ENCODE results near the gene BRINP2. TPM values are rescaled to one million over a fixed set of nuclear protein-coding genes. Genes with fewer than 3 reads are reported as not detected.

Gene BRINP2
- total RNA-seq, 1 experiment from 2014 or later: not detected

DNA sequence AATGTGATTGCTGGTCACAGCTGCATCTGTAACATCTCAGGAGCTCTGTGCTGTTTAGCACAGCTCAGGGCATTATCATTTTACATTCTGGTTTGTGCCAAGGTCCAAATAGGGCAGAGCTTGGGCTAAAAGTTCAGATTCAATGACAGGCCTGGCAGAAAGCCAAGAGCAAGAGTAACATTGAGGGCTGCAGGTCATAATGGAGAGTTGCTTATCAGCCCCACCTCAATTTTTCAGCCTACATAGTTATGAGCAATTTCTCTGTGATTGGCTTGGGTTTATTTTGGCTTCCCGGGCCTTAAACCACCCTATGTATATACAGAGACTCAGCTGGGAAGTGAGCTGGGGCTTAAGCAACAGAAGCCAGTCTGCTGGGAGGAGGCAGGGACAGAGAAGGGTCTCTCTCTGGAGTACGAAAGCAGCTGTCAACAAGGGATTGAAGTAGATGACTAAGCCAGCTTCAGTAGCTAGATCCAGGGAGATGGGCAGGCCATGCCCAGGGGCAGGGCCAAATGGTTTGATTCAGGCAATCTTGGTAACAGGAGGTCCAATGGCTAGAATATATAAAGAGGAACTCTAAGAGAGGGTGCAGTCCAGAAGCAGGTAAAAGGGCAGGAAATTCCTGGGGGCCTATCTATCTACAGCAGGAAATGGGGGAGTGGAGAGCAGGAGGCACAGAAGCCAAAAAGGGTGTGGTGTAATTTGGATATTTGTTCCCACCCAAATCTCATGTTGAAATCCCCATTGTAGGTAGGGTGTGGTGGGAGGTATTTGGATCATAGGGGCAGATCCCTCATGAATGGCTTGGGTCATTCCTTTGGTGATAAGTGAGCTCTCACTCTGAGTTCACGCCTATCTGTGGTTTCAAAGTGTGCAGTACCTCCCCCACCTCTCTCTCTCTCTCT is 49.0 kb downstream of the BRINP2 start:
- no peak overlapping the region for H3K27ac ChIP-seq
- no peaks in the 10 kb centered on the region for H3K4me1 ChIP-seq (replicated peaks)
- no peak overlapping the region for H3K4me3 ChIP-seq
- no peaks in the 10 kb centered on the region for H3K27me3 ChIP-seq (replicated peaks)
- DNase-seq (ENCODE audit: low read depth in 1 of 2, low spot score in 2 of 2): no peak
- no peaks in the 10 kb centered on the region for H3K36me3 ChIP-seq
- no peaks in the 10 kb centered on the region for H3K9me3 ChIP-seq (replicated peaks)

DNA sequence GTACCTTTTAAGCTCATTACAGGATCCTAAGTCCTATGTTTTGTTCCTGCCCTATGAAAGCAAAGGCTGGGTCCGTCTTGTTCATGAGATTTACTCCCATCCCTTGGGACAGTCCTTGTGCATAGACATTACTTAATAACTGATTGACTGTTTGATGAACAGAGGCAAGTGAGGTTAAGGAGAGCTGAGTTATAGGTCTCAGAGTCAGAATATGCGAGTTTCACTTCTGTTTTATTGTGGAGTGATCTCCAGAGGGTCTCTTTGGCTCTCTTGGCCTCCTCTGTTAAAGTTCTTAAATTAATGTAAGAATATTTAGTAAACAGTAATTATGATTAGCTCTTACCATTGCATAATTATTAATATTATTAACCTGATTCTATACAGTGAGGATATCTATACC is 52.6 kb downstream of the BRINP2 start:
- Histone ChIP-seq H3K4me3 (no peak overlapping the region), H3K36me3 (no peaks in the 10 kb centered on the region)

DNA sequence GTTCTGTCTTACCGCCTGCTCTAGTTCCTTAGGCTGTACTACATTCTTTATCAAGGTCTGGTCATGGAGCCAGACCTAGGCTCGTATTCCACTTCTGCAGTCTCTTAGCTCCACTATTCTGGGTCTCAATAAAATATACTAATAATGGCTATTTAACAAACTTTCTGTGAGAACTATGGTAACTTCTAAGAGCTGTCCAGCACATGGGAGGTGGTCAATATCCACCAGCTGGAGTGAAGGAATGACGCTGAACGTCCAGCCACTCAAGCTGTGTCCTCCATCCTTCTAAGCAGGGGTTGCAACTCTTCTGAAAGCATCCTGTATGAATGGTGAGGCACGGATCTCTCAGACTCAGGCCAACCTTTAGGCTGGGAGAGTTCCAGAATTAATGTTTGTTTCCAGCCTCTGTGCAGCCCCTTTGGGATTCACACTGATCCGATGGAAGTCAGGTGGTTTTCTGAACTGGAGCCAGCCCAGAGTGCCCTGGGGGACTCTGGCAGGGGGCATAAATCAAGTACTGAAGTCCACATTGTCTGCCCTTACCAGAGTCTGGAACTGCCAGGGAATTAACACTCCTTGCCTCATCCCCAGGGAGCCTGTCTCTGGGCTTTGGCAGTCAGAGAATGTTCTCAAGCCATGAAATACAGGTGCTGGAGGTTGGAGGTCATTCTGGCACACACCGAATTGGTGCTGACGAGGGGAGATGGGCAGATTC is 57.4 kb downstream of the BRINP2 start:
- no peaks in the 10 kb centered on the region for H3K9me3 ChIP-seq (replicated peaks)
- H3K4me3 ChIP-seq: no peak overlapping the region
- no peaks in the 10 kb centered on the region for H3K36me3 ChIP-seq
- no peak overlapping the region for H3K27ac ChIP-seq
- no peaks in the 10 kb centered on the region for H3K27me3 ChIP-seq (replicated peaks)
- DNase-seq (ENCODE audit: low read depth in 1 of 2, low spot score in 2 of 2): no peak
- no peaks in the 10 kb centered on the region for H3K4me1 ChIP-seq (replicated peaks)

More for the DNA sequence above, 52.6 kb downstream of the BRINP2 start:
- Histone ChIP-seq H3K27ac (no peak overlapping the region), H3K27me3 (replicated peaks) (no peaks in the 10 kb centered on the region), H3K4me1 (replicated peaks) (no peaks in the 10 kb centered on the region), H3K9me3 (replicated peaks) (no peaks in the 10 kb centered on the region)
- no peak for DNase-seq (ENCODE audit: low read depth in 1 of 2, low spot score in 2 of 2)

DNA sequence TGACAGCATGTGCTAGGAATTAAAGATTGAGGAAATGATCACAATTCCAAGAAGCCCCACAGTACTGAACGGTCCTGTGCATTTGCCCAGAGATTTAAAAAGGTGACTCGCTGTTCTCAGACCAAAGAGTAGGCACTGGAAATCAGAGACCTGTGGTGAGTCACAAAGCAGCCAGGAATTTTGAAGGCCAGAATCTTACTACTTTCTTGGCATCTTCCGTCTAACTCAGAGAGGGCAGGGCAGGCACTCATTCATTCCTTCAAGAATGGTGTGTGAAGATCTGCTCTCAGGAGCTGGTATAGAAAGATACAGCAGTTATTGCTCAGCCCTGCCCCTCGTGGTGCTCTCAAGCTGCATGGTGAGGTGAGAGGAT is 57.9 kb downstream of the BRINP2 start:
- Histone ChIP-seq H3K36me3 (no peaks in the 10 kb centered on the region), H3K9me3 (replicated peaks) (no peaks in the 10 kb centered on the region), H3K27me3 (replicated peaks) (no peaks in the 10 kb centered on the region), H3K27ac (no peak overlapping the region), H3K4me3 (no peak overlapping the region), H3K4me1 (replicated peaks) (no peaks in the 10 kb centered on the region)
- no peak for DNase-seq (ENCODE audit: low read depth in 1 of 2, low spot score in 2 of 2)

DNA sequence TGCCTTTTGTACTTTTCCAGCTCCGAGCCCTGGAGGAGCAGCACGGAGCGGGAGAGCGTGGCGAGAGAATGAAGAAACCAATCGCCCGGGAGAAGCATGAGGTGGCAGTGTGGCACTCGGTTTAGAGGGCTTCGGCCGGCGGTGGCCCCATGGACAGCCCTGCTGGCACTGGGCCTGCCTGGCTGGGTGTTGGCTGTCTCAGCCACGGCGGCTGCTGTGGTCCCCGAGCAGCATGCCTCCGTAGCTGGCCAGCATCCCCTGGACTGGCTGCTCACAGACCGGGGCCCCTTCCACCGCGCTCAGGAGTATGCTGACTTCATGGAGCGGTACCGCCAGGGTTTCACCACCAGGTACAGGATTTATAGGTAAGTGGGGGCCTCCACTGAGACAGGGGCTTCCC is 59.0 kb downstream of the BRINP2 start:
- Histone ChIP-seq H3K27ac (no peak overlapping the region), H3K9me3 (replicated peaks) (no peaks in the 10 kb centered on the region), H3K36me3 (no peaks in the 10 kb centered on the region), H3K4me1 (replicated peaks) (no peaks in the 10 kb centered on the region), H3K4me3 (no peak overlapping the region), H3K27me3 (replicated peaks) (no peaks in the 10 kb centered on the region)
- DNase-seq (ENCODE audit: low read depth in 1 of 2, low spot score in 2 of 2): no peak

DNA sequence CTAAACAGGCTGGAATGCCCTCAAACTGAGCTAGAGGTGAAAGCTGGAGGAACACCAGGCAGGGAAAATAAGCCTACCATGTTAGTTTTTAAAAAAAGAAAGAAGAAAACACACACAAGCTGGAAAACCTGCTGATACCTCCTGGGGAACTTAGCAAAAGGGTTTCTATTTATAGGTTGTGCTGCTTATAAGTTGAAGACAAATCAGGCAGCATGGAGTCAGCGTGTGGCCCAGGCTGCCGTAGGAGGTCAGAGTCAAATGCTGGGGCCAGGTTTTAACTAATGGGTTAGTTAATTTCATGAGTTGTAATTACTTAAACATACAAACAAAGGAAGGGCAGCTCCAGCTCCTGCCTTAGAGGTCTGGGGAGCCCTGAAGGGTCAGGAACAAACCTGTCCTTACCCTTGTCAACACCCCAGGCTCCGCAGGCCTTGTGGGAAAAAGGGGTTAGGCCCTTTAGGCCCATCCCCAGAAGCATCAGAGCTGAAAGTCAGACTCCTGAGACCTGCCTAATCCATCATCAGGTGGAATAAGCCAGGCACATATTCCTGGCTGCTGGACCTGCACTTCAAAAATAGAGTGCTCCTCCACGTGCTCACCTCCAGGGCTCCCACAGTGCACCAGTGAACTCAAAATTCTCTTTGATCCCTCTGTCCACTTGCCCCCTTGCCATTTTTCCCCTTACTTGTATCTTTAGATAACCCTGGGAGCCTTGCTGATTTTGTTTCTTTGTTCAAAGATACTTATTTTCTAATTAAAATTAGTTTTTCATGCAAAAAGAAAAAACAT is 59.7 kb downstream of the BRINP2 start:
- Histone ChIP-seq H3K27me3 (replicated peaks) (no peaks in the 10 kb centered on the region), H3K36me3 (no peaks in the 10 kb centered on the region), H3K9me3 (replicated peaks) (no peaks in the 10 kb centered on the region), H3K4me1 (replicated peaks) (no peaks in the 10 kb centered on the region), H3K4me3 (no peak overlapping the region), H3K27ac (no peak overlapping the region)
- no peak for DNase-seq (ENCODE audit: low read depth in 1 of 2, low spot score in 2 of 2)

DNA sequence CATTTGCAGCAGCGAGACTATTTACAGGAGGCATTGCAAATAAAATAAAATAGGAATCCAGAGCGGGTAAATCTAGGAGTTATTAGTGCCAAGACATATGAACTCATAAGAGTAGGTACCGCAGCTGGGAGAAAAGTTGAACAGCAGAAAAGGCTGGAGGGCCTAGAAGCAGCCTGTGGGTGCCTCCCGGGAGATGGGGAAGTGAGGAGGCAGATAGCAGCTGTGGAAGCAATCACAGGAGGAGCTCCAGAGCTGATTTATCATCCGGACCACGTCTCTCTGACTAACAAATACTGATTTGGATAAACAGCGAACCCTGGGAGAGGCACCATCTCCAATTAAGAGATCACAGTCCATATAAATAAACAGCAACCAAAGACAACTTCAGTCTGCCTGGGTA is 64.6 kb downstream of the BRINP2 start:
- Histone ChIP-seq H3K4me3 (no peak overlapping the region), H3K27me3 (replicated peaks) (no peaks in the 10 kb centered on the region), H3K4me1 (replicated peaks) (no peaks in the 10 kb centered on the region), H3K27ac (no peak overlapping the region), H3K36me3 (no peaks in the 10 kb centered on the region), H3K9me3 (replicated peaks) (no peaks in the 10 kb centered on the region)
- no peak for DNase-seq (ENCODE audit: low read depth in 1 of 2, low spot score in 2 of 2)

DNA sequence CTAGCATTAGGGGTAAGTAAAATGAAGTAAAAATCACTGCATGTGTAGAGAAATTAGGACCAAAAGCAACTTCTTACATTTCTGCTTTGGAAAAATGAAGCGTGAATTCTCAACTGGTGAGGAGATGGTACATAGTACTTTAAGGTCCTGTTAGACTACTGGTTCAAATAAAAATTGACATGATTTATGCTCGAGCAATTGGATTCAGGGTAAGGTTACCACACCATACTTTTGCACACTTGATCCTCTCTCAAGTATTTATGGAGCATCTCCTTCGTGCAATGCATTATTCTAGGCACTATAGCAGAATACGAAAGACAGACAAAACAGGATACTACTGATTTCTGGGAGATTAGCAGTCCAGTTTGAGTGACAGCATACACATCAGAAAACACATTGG is 66.2 kb downstream of the BRINP2 start:
- no peaks in the 10 kb centered on the region for H3K27me3 ChIP-seq (replicated peaks)
- no peak overlapping the region for H3K4me3 ChIP-seq
- no peaks in the 10 kb centered on the region for H3K36me3 ChIP-seq
- H3K9me3 ChIP-seq (replicated peaks): no peaks in the 10 kb centered on the region
- no peak for DNase-seq (ENCODE audit: low read depth in 1 of 2, low spot score in 2 of 2)
- no peak overlapping the region for H3K27ac ChIP-seq
- no peaks in the 10 kb centered on the region for H3K4me1 ChIP-seq (replicated peaks)

DNA sequence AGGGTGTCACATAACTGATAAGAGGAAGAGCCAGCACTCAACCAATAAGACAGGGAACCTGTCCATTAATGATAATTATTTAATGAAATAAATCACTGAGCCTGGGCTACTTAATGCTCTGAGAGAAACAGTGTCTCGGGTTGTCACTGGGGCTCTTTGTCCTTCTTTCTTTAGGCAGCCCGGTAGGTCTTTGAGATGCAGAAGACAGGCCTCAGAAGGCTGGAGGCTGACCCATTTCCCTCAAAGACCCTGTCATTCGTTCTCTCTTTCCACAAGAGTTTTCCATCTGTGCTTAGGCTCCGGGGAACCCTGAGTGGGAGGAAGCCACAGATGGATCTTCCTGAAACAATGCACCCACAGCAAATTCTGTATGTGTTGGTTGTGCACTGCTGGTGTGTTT is 68.2 kb downstream of the BRINP2 start:
- no peaks in the 10 kb centered on the region for H3K9me3 ChIP-seq (replicated peaks)
- no peak overlapping the region for H3K4me3 ChIP-seq
- no peaks in the 10 kb centered on the region for H3K4me1 ChIP-seq (replicated peaks)
- no peak overlapping the region for H3K27ac ChIP-seq
- 0 out of 2 replicates have a peak, but pooled peaks cover 3% of the 10 kb centered on the region for H3K27me3 ChIP-seq (replicated peaks)
- DNase-seq (ENCODE audit: low read depth in 1 of 2, low spot score in 2 of 2): no peak
- H3K36me3 ChIP-seq: no peaks in the 10 kb centered on the region

DNA sequence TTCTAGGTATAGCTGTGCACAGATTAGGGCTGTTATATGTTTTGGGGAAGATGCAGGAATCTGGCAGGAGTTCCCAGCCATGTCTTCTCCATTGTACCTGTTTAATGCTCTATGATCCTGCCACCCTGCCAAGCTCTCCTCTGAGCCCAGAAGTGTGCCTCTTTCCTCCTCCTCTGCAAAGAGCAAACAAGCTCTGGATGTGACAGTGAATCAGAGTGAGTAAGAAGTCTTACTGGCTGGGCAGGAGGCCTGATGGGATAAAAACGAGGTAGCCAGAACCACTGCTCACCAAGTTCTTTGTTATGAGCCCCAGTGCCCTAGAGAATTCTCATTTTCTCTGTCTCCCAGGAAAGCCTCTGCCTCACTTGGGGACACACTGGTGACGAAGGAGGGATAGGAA is 69.0 kb downstream of the BRINP2 start:
- no peak for DNase-seq (ENCODE audit: low read depth in 1 of 2, low spot score in 2 of 2)
- Histone ChIP-seq H3K27ac (no peak overlapping the region), H3K36me3 (no peaks in the 10 kb centered on the region), H3K9me3 (replicated peaks) (no peaks in the 10 kb centered on the region), H3K27me3 (replicated peaks) (0 out of 2 replicates have a peak, but pooled peaks cover 3% of the 10 kb centered on the region), H3K4me3 (no peak overlapping the region), H3K4me1 (replicated peaks) (no peaks in the 10 kb centered on the region)

DNA sequence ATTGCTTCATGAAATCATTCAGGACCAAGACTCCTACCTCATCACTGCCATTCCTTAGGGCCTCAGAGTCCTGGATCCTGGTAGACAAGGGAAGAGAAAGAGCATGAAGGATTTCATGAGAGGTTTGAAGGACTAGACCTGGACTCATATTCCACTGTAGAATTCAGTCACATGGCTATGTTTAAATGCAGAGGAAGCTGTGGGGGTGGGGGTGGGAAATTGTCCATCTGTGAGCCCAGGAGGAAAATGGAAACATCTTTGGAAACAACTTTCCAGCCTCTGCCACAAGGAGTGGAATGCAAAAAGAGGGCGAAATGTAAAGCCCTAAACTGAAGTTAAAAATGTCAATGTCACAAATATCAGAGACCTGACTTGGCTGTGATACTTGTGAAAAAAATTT is 73.0 kb downstream of the BRINP2 start:
- H3K27me3 ChIP-seq (replicated peaks): 0 out of 2 replicates have a peak, but pooled peaks cover 3% of the 10 kb centered on the region
- DNase-seq (ENCODE audit: low read depth in 1 of 2, low spot score in 2 of 2): no peak

DNA sequence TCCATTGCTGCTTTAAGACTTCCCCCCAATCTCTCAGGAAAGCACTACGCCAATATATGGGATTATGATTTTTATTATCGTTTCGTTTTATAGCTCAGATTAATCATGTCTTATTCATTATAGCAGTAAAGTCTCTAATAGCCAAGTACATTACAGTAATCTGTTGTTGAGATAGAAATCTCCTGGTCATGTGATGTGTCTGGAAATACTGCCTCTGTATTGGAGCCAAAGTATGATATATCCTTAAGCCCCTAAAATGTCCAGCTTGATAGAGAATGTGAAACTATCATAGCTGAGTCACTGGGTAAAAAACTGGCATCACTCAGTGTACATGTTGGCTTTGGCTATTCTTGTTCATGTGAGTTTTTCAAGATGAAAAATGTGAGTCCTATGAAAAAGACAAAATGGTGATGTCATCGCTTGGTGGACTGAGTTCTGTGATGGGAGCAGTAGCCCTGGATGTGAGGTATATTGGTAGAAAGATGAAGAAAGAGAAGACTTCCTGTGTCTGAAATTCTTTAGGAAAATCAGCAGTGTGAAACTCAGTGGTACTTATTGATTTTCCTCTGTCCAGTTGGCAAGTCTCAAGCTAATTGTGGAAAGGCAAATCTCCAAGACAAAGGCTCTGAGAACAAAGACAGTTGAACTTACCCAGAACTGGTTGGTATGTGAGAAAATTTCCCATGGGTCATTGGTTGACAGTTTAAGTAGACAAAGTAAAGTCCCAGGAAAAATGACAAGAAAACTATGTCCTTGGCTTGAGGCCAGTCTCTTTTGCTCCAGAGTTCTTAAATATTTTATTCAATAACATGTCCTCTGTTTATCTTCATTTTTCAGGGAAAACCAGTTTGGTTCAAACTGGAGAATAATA is 76.2 kb downstream of the BRINP2 start:
- Histone ChIP-seq H3K4me3 (no peak overlapping the region), H3K27ac (no peak overlapping the region), H3K27me3 (replicated peaks) (0 out of 2 replicates have a peak, but pooled peaks cover 3% of the 10 kb centered on the region), H3K4me1 (replicated peaks) (no peaks in the 10 kb centered on the region), H3K9me3 (replicated peaks) (no peaks in the 10 kb centered on the region), H3K36me3 (no peaks in the 10 kb centered on the region)
- no peak for DNase-seq (ENCODE audit: low read depth in 1 of 2, low spot score in 2 of 2)

More for the DNA sequence above, 73.0 kb downstream of the BRINP2 start:
- H3K27ac ChIP-seq: no peak overlapping the region
- no peaks in the 10 kb centered on the region for H3K36me3 ChIP-seq
- H3K4me1 ChIP-seq (replicated peaks): no peaks in the 10 kb centered on the region
- no peaks in the 10 kb centered on the region for H3K9me3 ChIP-seq (replicated peaks)
- H3K4me3 ChIP-seq: no peak overlapping the region

DNA sequence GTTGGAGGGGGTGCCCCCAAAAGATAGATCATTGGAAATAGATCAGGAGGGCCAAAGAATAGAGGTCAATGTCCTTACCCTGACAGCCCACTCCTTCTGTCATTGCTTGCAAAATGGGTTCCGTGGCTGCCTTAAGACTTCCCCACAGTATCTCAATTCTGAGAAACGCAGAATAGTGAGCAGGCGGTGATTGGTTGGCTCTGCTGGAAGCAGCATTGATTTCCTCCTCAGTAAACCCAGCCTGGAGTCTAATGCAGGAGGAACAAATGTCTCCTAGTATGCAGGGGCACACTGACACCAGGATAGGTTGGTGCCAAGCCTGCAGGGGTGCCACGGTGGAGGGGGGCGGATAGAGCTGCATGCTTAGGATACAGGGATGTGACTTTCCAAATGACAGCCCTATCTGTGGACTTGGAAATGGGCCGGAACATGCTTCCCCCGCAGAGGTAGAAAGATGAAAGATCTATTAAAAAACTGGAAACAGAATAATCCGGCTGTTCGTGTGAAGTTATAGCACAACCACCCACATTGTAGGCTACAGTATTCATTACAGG is 76.9 kb downstream of the BRINP2 start:
- no peaks in the 10 kb centered on the region for H3K4me1 ChIP-seq (replicated peaks)
- H3K27ac ChIP-seq: no peak overlapping the region
- no peak overlapping the region for H3K4me3 ChIP-seq
- no peaks in the 10 kb centered on the region for H3K36me3 ChIP-seq
- H3K27me3 ChIP-seq (replicated peaks): 0 out of 2 replicates have a peak, but pooled peaks cover under 1% of the 10 kb centered on the region
- DNase-seq (ENCODE audit: low read depth in 1 of 2, low spot score in 2 of 2): no peak
- no peaks in the 10 kb centered on the region for H3K9me3 ChIP-seq (replicated peaks)
